ENCODE results near the gene NUDT22.
A peak's percentile ranks its signal among the peaks of the same experiment; 100 is the strongest.

The NUDT22 gene

GRCh38 chr11:64251753-64252002, 25.6 kb downstream of the NUDT22 start:
- peaks cover 9% of the 10 kb centered on the region; the same call in 1 of the 2 replicates for H3K79me2 ChIP-seq (ENCODE audit: insufficient read depth, low read length)
- H3K9me3 ChIP-seq (ENCODE audit: insufficient read depth, low read length), result no peaks in the 10 kb centered on the region
- H3F3A ChIP-seq (ENCODE audit: insufficient read depth), result peaks cover 14% of the 10 kb centered on the region; the same call in 1 of the 2 replicates
- H3K9ac ChIP-seq (ENCODE audit: low read length), result peak overlapping the region; percentile 84
- no peaks in the 10 kb centered on the region for H3K27me3 ChIP-seq (ENCODE audit: low read length)
- no peaks in the 10 kb centered on the region for H3K36me3 ChIP-seq (ENCODE audit: low read length)
- no peaks in the 10 kb centered on the region for H4K20me1 ChIP-seq (ENCODE audit: low read depth, low read length)
- peak overlapping the region; percentile 88 for H3K4me3 ChIP-seq (ENCODE audit: insufficient read depth, low read length, poor library complexity, severe bottlenecking)
- H3K27ac ChIP-seq (ENCODE audit: low read depth, low read length), result peak overlapping the region; percentile 21; the same call in 1 of the 2 replicates
- TF ChIP-seq CTCF (IDR thresholded peaks at IDR 0.05; ENCODE audit: insufficient read depth, low read length, poor library complexity, severe bottlenecking) (no peak), EZH2phosphoT487 (conservative IDR thresholded peaks at IDR 0.05; ENCODE audit: low read length) (no peak)
- H3K9me2 ChIP-seq (replicated peaks; ENCODE audit: insufficient read depth, low read length), result no peaks in the 10 kb centered on the region
- peak overlapping the region; percentile 97 for H3K4me2 ChIP-seq (ENCODE audit: low read depth, low read length, poor library complexity, severe bottlenecking)
- peak overlapping the region; percentile 86 for H2AFZ ChIP-seq (ENCODE audit: low read depth, low read length, severe bottlenecking)

- H4K20me1 ChIP-seq (ENCODE audit: low read depth, low read length), result no peaks in the 10 kb centered on the region
- H2AFZ ChIP-seq (ENCODE audit: low read depth, low read length, severe bottlenecking), result peak overlapping the region; percentile 86
- peaks cover 11% of the 10 kb centered on the region; the same call in 1 of the 2 replicates for H3F3A ChIP-seq (ENCODE audit: insufficient read depth)
- H3K27me3 ChIP-seq (ENCODE audit: low read length), result no peaks in the 10 kb centered on the region
- no peak for TF ChIP-seq EZH2phosphoT487 (conservative IDR thresholded peaks at IDR 0.05; ENCODE audit: low read length)
- TF ChIP-seq CTCF (IDR thresholded peaks at IDR 0.05; ENCODE audit: insufficient read depth, low read length, poor library complexity, severe bottlenecking), result peak; percentile 38
- no peaks in the 10 kb centered on the region for H3K36me3 ChIP-seq (ENCODE audit: low read length)
- peak overlapping the region; percentile 21 for H3K27ac ChIP-seq (ENCODE audit: low read depth, low read length)
- peaks cover 9% of the 10 kb centered on the region; the same call in 1 of the 2 replicates for H3K79me2 ChIP-seq (ENCODE audit: insufficient read depth, low read length)
- peak overlapping the region; percentile 84 for H3K9ac ChIP-seq (ENCODE audit: low read length)
- peak overlapping the region; percentile 88 for H3K4me3 ChIP-seq (ENCODE audit: insufficient read depth, low read length, poor library complexity, severe bottlenecking)
- H3K4me2 ChIP-seq (ENCODE audit: low read depth, low read length, poor library complexity, severe bottlenecking), result peak overlapping the region; percentile 97
- H3K9me3 ChIP-seq (ENCODE audit: insufficient read depth, low read length), result no peaks in the 10 kb centered on the region
- H3K9me2 ChIP-seq (replicated peaks; ENCODE audit: insufficient read depth, low read length), result no peaks in the 10 kb centered on the region
Observed at GRCh38 chr11:64252003-64252872, 26.2 kb downstream of the NUDT22 start.

GRCh38 chr11:64253043-64253442, 27.0 kb downstream of the NUDT22 start:
- Histone ChIP-seq H3K79me2 (ENCODE audit: insufficient read depth, low read length) (peaks cover 9% of the 10 kb centered on the region; the same call in 1 of the 2 replicates), H3K9me3 (ENCODE audit: insufficient read depth, low read length) (no peaks in the 10 kb centered on the region), H3K9me2 (replicated peaks; ENCODE audit: insufficient read depth, low read length) (no peaks in the 10 kb centered on the region), H3K27me3 (ENCODE audit: low read length) (no peaks in the 10 kb centered on the region), H3K27ac (ENCODE audit: low read depth, low read length) (peak overlapping the region; percentile 21; the same call in 1 of the 2 replicates), H3K4me2 (ENCODE audit: low read depth, low read length, poor library complexity, severe bottlenecking) (peak overlapping the region; percentile 97), H3F3A (ENCODE audit: insufficient read depth) (peaks cover 4% of the 10 kb centered on the region; the same call in 1 of the 2 replicates), H2AFZ (ENCODE audit: low read depth, low read length, severe bottlenecking) (no peak overlapping the region), H3K36me3 (ENCODE audit: low read length) (no peaks in the 10 kb centered on the region), H4K20me1 (ENCODE audit: low read depth, low read length) (no peaks in the 10 kb centered on the region), H3K9ac (ENCODE audit: low read length) (no peak overlapping the region), H3K4me3 (ENCODE audit: insufficient read depth, low read length, poor library complexity, severe bottlenecking) (no peak overlapping the region)
- TF ChIP-seq CTCF (IDR thresholded peaks at IDR 0.05; ENCODE audit: insufficient read depth, low read length, poor library complexity, severe bottlenecking) (no peak), EZH2phosphoT487 (conservative IDR thresholded peaks at IDR 0.05; ENCODE audit: low read length) (no peak)
